ENCODE results near the gene SCN1A. TPM values are rescaled to one million over a fixed set of nuclear protein-coding genes. Genes with fewer than 3 reads are reported as not detected.

SCN1A gene
- total RNA-seq, 1 donor from 2014 or later: 0.26 TPM

- Mint-ChIP-seq H3K4me3 (ENCODE audit: low read depth) (no peak overlapping the region), H3K36me3 (ENCODE audit: insufficient read depth) (peaks cover 10% of the 10 kb centered on the region), H3K27me3 (no peaks in the 10 kb centered on the region), H3K9me3 (ENCODE audit: low read depth) (peaks cover 3% of the 10 kb centered on the region), H3K4me1 (ENCODE audit: low read depth) (peaks cover 14% of the 10 kb centered on the region), H3K27ac (no peak overlapping the region)
- DNase-seq (ENCODE audit: low spot score, unreplicated experiment): no peak
- no peak for TF ChIP-seq CTCF (IDR thresholded peaks at IDR 0.05; ENCODE audit: unreplicated experiment)
These were observed 175.7 kb downstream of the SCN1A start for GRCh38 chr2:165952085-165952484.

GRCh38 chr2:165950438-165950837, 177.4 kb downstream of the SCN1A start:
- H3K27me3 Mint-ChIP-seq: no peaks in the 10 kb centered on the region
- H3K9me3 Mint-ChIP-seq (ENCODE audit: low read depth): no peaks in the 10 kb centered on the region
- peaks cover 13% of the 10 kb centered on the region for H3K4me1 Mint-ChIP-seq (ENCODE audit: low read depth)
- peaks cover 10% of the 10 kb centered on the region for H3K36me3 Mint-ChIP-seq (ENCODE audit: insufficient read depth)
- no peak for DNase-seq (ENCODE audit: low spot score, unreplicated experiment)
- TF ChIP-seq CTCF (IDR thresholded peaks at IDR 0.05; ENCODE audit: unreplicated experiment): no peak
- H3K4me3 Mint-ChIP-seq (ENCODE audit: low read depth): no peak overlapping the region
- H3K27ac Mint-ChIP-seq: no peak overlapping the region

GRCh38 chr2:165941827-165942226, 186.0 kb downstream of the SCN1A start:
- no peak for DNase-seq (ENCODE audit: low spot score, unreplicated experiment)
- no peaks in the 10 kb centered on the region for H3K9me3 Mint-ChIP-seq (ENCODE audit: low read depth)
- no peaks in the 10 kb centered on the region for H3K27me3 Mint-ChIP-seq
- no peak overlapping the region for H3K27ac Mint-ChIP-seq
- H3K4me3 Mint-ChIP-seq (ENCODE audit: low read depth): no peak overlapping the region
- H3K4me1 Mint-ChIP-seq (ENCODE audit: low read depth): no peaks in the 10 kb centered on the region
- H3K36me3 Mint-ChIP-seq (ENCODE audit: insufficient read depth): peaks cover 26% of the 10 kb centered on the region
- no peak for TF ChIP-seq CTCF (IDR thresholded peaks at IDR 0.05; ENCODE audit: unreplicated experiment)

GRCh38 chr2:165938237-165938636, 189.6 kb downstream of the SCN1A start:
- no peak for TF ChIP-seq CTCF (IDR thresholded peaks at IDR 0.05; ENCODE audit: unreplicated experiment)

More at GRCh38 chr2:165938237-165938636, 189.6 kb downstream of the SCN1A start:
- no peaks in the 10 kb centered on the region for H3K9me3 Mint-ChIP-seq (ENCODE audit: low read depth)
- no peaks in the 10 kb centered on the region for H3K4me1 Mint-ChIP-seq (ENCODE audit: low read depth)
- peaks cover 31% of the 10 kb centered on the region for H3K36me3 Mint-ChIP-seq (ENCODE audit: insufficient read depth)
- H3K27ac Mint-ChIP-seq: peak overlapping the region; percentile 2
- no peaks in the 10 kb centered on the region for H3K27me3 Mint-ChIP-seq
- H3K4me3 Mint-ChIP-seq (ENCODE audit: low read depth): no peak overlapping the region
- no peak for DNase-seq (ENCODE audit: low spot score, unreplicated experiment)

Other genes starting within 250 kb of the SCN1A start
- gene TTC21B, start 174.2 kb downstream of the SCN1A start, total RNA-seq: 34.5 and 36.9 TPM in 2 replicates
- gene SCN9A, start 247.9 kb upstream of the SCN1A start, total RNA-seq: 23.5 and 23.7 TPM in 2 replicates